Endometrium (tissue), 2 donors: ENCODE measurements around the gene DIP2C.
"Not testable (repeated sequence)": the region's sequence is repeated elsewhere in the genome, so short reads cannot be mapped to it uniquely, and the experiment has no call there.

Experiments
- FAIRE-seq: peaks from 2 replicates; lab custom pipeline; 2012; peaks lifted over from hg19 to GRCh38; lab: Jason Lieb, UNC
- donor health status: control.
- donor health status: control.

Gene DIP2C

DNA sequence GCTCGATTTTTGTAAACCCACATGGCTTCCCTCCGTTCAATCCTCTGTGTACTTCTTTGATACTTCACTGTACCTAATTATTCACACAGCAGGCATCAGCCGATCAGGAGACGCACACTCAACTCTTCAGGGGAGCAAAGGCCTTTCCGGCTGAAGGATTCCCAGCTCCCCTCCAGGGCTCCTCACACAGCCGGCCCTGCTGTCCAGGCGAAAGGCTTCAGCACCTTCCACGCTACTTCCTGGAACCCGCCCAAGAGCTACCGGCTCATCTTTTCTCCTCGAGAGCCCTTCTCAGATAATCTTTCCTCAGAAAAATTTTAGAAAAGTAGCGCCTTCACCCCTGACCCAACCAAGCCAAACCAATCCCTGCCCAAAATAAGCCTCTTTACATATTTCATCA is 283.8 kb downstream of the DIP2C start:
- FAIRE-seq, result no peak

DNA sequence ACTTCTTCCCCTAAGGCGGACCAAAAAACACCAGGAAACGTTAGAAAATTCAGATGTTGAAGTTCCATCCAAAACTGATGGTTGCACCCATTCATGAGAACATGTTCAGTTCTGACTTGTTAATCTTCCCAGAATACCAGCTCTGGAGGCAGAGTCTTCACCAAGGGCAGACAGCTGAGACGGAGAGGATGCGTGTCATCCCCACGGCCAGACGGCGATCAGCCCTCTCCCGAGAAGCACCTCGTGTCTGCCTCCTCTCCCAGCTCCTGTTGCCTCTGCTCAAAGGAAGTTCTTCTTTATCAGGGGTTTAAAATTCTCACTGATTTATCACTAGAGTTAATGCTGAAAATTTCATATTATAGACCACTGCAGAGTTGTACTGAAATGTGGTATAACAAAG is 284.5 kb downstream of the DIP2C start:
- no peak for FAIRE-seq

DNA sequence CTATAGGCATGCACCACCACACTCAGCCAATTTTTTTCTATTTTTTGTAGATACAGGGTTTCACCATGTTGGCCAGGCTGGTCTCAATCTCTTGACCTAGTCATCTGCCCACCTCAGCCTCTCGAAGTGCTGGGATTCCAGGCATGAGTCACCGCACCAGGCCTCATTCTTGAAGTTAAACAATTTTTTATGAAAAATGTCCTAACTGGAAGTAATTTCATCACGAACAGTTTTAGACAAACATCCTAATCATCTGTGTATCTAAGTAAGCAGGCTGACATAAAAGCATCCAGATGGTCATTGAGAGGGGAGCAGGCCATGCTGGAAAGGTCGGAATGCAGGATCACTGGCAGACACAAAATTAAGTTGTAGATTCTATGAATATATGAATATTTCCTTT is 285.1 kb downstream of the DIP2C start:
- FAIRE-seq, result no peak

DNA sequence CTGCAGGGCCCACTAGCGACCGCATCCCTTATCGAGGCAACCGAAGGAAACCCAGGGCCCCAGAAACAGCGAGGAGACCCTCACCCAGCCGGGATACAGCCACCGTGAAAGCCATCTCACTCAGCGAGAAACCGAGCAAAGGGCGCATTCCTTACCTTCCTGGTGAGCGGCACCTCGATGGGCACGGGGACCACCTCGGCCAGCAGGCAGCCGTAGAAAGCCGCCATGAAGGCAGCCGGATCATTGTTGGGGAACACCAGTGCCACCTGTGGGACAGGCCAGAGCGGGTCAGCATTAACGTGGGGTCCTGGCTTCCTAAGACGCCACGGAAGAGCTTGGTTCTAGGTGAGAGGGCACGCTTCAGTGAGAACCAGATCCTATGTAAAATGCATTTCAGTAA is 290.5 kb downstream of the DIP2C start:
- no peak for FAIRE-seq

DNA sequence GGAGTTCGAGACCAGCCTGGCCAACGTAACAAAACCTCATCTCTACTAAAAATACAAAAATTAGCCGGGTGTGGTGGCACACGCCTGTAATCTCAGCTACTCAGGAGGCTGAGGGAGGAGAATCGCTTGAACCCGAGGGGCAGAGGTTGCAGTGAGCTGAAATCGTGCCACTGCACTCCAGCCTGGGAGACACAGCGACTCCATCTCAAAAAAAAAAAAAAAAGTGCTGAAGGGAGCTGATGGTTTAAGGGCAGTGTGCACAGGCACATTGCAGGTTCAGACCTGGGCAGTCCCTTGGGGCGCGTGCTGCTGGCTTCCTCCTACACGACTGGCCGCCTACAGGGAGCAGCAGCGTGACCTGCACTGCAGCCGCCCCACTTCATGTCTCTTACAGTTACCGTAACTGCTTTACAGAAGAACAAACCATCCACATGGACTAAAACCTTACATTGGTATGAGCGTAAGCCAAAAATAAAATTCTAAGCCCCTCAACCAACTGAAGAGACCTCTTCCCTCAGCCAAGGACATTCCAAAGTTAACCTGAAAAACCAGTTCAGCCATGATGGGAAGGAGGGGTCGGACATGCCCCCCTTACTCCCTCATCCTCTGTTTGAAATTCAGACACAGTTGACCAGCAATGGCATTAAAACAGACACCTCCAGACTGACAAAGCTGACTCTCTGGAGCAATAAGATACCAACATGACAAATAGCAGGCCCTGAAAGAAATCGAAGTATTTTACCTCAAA is 292.0 kb downstream of the DIP2C start:
- no peak for FAIRE-seq

DNA sequence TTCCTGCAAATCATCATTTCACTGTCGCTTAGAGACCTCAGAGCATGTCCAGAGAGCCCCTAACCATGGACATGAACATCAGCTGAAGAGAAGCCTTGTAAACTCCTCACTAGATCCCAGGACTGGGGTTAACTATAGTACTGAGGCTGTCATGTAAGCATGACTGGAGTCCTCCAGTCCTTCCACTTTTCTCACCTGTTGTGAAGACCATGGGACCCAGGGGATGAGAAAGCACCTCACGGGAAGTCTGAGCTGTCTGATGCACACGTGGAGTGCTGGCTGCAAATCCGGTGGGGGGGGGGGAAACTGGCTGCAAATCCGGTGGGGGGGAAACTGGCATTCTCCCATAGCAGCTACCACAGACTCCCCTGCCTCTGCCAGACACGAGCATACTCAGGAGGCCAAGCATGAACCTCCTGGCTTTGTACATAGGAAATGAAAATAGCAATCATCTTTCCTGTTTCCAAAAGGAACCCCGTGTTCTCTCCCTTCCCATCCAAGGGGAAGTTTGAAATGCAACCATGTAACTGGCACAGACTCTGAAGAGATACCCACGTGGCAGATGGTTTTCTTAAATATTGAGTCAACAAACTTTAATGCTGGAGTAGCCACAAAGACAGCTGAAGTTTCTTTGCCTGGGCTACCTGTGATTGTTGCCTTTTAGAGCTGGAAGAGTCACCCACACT is 292.8 kb downstream of the DIP2C start:
- FAIRE-seq, result no peak

DNA sequence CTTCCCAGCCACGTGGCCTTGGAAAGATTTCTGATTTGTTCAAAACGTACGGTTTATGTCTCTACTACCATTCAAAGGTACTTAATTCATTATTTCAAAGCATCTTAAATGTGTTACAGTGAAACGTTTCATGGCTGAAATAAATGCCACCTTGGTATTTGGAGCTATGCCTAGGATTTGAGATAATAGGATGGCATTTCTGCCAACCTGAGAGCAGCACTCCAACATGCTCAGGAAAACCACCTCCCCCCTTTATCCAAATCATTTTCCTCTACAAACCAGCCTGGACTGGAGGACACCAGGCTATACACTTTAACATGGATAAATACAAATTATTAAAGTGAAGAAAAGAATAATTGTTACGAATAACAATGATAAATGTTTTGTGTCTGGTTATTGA is 293.4 kb downstream of the DIP2C start:
- FAIRE-seq, result no peak

DNA sequence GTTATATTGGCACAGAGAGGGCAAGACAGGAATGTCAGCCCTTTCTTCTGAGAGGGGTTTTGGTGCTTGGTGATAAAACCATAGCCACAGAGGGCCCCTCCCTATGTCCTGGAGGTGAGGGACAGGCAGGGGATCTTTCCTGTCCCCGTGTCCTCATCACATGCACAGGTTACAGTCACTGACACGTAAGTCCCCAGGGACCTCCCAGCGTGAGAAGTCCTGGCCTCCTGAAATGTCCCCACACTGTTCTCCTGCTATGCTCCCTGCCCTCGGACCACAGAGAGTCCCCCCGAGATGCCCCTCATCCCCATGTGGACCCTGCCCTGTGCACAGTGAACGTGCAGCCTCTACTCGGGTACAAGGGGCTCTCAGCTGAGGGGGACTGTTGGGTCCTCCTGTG is 293.8 kb downstream of the DIP2C start:
- FAIRE-seq, result no peak

DNA sequence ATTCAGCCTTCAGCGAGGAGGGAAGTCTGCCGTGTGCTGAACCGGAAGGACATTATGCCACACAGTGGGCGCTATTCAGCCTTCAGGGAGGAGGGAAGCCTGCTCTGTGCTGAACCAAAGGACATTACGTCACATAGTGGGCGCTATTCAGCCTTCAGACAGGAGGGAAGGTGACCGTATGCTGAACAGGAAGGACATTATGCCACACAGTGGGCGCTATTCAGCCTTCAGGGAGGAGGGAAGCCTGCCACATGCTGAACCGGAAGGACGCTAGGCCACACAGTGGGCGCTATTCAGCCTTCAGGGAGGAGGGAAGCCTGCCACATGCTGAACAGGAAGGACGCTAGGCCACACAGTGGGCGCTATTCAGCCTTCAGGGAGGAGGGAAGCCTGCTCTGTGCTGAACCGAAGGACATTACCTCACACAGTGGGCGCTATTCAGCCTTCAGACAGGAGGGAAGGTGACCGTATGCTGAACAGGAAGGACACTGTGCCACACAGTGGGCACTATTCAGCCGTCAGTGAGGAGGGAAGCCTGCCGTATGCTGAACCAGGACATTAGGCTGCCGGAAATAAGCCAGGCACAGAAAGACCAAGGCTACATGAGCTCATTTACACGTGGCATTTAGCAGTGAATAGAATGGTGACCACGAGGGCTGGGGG is 294.9 kb downstream of the DIP2C start:
- FAIRE-seq, result not testable (repeated sequence)

DNA sequence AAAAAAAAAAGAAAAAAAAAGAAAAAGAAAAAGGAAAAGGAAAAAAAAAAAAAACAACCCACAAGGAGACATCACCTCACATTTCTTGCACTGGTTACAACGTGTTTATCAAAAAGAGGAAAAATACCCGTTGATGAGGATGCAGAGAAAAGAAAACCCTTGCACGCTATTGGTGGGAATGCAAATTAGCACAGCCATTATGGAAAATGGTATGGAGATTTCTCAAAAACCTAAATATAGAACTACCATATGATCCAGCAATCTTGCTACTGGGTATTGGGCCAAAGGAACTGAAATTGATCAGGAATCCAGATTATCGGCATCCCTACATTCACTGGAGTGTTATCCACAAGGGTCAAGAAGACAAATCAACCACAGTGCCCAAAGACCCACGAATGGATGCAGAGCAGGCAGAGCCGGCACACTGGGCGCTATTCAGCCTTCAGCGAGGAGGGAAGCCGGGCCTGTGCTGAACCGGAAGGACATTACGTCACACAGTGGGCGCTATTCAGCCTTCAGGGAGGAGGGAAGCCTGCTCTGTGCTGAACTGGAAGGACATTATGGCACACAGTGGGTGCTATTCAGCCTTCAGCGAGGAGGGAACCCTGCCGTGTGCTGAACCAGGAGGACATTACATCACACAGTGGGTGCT is 295.6 kb downstream of the DIP2C start:
- FAIRE-seq, result no peak

DNA sequence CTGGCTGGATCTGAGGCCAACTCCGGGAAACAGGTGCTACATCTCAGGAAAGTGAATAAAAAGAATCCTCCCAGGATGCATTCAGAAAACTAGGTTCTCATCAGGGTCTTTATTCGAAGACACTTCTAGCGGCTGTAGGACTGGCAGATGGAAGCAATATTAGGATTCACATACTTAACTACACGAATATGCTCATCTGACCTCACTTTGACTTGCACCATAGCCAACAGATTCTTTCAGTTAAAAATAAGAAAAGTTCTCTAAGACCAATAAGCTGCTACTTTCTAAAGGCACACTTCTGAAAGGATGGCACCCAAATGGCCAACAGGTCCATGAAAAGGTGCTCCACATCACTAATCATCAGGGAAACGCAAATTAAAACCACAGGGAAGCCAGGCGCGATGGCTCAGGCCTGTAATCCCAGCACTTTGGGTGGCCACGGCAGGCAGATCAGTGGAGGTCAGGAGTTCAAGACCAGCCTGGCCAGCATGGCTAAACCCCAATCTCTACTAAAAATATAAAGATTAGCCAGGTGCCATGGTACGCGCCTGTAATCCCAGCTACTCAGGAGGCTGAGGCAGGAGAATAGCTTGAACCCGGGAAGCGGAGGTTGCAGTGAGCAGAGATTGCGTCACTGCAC is 296.2 kb downstream of the DIP2C start:
- FAIRE-seq, result no peak

DNA sequence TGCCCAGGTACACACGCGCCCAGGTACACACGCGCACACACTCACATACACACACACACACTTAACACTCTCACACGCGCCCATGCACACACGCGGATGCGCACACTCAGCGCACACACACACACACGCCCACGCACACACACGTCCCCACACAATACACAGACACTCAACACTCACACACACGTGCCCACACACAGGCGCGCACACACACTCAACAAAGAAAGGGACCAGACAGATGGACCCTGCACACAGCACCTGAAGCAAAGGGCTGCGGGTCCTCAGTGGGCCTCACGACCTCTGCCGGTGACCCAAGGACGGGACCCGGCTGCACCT is 296.8 kb downstream of the DIP2C start:
- FAIRE-seq, result no peak

DNA sequence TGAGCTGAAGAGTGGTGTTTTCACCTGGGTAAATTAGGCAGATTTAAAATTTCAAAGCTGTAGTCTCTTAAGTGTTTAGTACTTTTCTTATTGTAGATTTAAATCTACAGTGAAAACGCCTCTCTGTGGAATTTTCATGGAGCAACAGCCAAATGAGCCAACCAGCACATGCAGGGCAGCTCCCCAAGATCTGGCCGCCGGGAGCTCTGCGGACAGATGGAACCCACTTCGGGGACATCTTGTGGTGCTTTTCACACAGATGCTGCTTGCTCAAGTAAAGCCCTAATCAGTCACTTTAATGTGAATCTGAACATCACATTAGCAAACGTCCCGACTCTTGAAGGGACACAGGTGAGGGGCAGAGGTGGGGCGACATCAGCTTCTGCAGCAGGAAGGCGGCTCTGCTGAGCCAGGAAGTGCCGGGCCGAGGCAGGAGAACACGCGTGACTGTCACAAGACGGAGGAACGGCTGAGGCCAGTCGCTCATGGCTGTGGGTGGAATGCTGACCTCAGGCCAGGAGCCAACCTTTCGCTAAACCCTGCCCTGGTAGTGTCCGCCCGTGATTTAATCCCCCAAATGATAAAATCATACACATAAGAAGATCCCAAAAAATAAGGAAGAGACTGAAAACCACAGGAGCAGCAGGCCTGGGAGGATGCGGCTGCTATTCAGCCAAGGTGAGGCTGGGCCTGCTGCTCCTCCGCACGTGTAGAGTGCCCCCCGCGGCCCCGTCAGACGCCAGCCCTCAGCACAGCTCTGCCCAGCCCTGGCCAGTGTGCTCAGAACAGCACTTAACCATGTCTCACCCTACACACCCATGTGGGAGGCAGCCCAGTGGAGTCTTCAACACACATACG is 297.4 kb downstream of the DIP2C start:
- no peak for FAIRE-seq

DNA sequence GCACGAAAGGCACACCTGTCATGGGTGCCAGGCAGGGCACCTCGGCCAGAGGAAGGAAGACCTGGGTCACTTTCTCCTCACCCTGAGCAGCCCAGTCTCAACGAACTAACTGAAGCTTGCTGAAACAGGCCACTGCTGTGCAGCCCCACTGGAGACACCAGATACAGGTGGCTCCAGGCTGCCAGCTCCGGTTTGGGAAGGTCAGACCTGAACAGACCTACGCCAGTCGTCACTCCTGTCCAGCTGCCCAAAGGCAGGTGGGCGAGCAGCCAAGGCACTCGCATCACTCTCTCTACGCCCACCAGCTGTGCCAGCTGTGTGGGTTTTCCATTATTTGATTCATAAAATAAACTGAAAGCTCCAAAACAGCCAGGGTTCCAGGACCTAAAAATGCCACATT is 298.2 kb downstream of the DIP2C start:
- no peak for FAIRE-seq

DNA sequence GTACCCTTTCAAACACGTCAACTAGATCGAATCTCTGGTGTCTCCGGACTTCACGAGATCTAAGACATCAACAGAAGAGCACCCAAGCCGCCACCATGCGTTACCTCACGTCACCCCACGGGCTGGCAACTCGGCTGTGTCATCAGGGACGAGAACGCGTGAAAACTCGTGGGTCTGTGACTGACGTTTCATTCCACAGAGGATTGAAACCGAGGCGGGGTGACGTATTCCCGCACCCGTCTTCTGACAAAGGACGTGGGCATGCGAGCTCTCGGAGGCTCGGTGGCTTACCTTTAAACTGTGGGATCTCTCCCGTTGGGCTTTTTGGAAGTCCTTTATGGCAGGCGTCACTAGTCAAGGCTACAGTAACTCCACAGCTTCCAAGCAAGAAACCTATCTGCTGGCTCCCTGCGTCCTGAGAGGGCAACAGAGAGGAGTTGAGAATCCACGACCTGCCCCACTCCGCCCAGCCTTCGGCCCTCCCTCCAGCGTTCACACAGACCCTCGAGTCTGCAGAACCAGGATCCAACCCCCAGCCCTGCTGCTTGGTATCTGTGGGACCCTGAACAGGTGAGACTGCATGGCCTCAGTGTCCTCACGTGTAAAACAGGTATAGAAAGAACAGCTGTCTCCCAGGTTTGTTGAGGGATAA is 298.9 kb downstream of the DIP2C start:
- no peak for FAIRE-seq

DNA sequence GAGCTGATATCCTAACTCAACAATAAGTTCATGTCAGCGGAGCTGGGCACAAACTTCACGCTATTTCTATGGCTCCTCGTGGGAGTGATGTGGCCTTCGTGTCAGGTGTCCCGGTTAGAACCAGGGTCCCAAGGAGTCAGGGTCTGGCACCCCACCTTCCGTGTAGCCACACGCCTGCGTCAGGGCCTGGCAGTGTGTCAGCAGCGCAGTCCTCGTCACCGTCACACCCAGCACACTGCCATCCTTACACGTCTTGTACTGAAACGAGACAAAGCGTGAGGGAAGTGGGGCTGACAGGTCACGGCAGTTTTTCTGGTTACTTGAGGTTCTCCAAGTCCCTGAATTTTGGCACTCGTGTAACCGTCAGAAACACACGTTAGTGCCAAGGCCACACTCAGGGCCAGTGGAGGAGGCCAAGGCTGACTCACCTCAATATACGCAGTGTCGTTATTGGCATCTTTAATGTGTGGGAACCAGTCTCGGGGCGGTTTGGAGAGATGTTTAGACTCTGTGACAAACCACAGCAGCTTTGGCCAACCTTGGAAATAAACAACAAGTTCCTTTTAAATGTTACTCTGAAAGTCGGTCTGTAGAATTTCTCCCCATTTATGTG is 299.5 kb downstream of the DIP2C start:
- no peak for FAIRE-seq

DNA sequence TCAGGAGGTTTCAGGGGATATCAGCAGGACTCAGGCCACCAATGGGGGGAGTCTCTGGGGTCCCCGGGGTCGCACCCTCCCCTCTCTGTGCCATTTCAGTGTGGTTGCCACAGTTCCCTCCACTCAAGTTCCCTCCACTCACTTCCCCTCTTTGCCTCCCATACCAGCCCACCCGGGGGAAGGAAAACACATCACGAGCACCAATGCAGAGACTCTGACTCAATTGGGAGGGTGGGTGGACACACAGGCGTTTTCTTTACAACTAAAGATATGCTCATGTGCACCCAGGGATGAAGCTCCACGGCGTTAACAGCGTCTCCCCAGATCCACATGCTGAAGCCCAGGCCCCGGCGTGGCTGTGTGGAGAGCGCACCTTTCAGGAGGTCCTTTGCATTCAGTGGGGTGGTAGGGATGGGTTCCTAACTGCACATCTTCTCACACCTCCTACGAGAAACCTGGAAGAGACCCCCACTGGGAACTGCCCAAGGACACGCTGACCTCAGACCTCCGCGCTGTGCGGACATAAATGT is 300.1 kb downstream of the DIP2C start:
- no peak for FAIRE-seq

DNA sequence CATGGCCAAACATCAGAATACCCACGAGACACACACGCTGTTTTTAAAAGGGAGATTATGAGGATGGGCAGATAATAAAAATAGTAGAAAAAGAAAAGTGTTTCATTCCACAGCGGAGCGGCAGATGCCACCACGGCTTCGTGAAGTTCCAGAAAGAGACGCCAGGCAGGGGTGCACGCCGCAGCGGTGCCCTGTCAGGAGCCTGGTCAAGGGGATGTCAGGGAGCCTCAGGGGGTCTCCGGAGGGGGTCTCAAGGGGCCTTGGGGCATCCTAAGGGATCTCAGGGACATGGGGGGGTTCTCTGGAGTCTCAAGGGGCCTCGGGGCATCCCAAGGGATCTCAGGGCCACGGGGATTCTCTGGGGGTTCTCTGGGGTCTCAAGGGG is 300.8 kb downstream of the DIP2C start:
- FAIRE-seq, result no peak

DNA sequence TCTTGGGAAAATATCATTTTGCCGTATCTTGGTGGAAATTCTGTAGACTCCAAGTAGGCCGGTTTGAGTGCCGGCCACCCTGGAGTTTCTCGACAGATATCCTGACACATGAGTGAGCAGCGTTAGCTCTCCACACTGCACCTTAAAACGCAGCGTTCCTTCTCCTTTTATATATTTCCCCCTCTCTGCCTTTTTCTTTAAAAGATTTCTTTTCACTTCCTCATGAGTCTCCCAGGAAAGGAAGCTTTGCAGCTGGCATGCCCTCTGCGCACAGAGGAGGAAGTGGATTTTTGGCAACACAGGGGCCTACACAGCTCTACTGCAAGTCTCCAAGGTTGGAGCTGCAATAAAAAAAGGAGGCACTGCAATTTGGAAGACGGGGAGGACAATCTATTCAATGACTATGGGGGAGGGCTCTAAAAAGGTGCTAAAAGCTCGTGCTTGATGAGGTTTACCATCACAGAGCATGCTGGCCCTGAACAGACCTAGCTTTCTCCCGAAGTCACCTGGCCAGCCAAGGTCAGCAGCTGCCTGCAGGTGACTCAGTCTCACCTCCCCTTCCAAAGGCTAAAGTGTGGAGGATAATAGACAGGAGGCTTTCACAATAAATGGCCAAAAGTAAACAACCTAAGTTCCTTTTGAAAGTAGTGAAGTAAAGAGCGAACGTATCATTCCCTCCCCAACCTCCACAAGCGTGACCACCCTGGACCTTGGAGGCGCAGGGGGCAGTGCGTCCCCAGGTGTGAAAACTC is 301.4 kb downstream of the DIP2C start:
- FAIRE-seq, result no peak

DNA sequence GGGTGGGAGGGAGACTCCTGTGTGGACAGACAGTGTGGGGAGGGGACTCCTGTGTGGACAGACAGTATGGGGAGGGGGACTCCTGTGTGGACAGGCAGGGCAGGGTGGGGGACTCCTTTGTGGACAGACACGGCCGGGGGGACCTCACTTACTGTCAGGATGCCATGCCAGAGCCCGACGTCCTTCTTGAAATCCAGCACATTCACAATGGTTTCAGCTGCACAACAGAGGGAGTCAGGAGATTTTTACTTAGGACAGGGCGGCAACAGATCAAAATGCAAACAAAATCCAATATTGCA is 301.9 kb downstream of the DIP2C start:
- FAIRE-seq, result no peak
